Measurements from ENCODE around the gene CACUL1. TPM values are rescaled to one million over a fixed set of nuclear protein-coding genes. Genes with fewer than 3 reads are reported as not detected.
A peak's percentile ranks its signal among the peaks of the same experiment; 100 is the strongest.

The CACUL1 gene
- total and polyA plus RNA-seq, 2 experiments from 2014 or later, result 37.5 to 48.3 TPM

GRCh38 chr10:118771976-118772375 is 17.2 kb upstream of the CACUL1 start:
- 94% methylated on average over 3 of the region's 3 CpGs for WGBS (ENCODE audit: low lambda C conversion rate, missing lambda C conversion rate)
- H3K27me3 ChIP-seq, result no peaks in the 10 kb centered on the region
- H3K36me3 ChIP-seq (replicated peaks; ENCODE audit: insufficient read depth, low read depth), result no peaks in the 10 kb centered on the region
- H2AFZ ChIP-seq, result no peak overlapping the region
- peaks cover 3% of the 10 kb centered on the region for H3K4me1 ChIP-seq (ENCODE audit: insufficient read depth)
- no peaks in the 10 kb centered on the region for H4K20me1 ChIP-seq (ENCODE audit: insufficient read depth, poor library complexity, severe bottlenecking)
- H3K27ac ChIP-seq, result no peak overlapping the region
- no peaks in the 10 kb centered on the region for H3K9me3 ChIP-seq (ENCODE audit: low read depth)
- no peaks in the 10 kb centered on the region for H3K9me2 ChIP-seq (replicated peaks; ENCODE audit: insufficient read depth)
- H3K79me2 ChIP-seq, result no peaks in the 10 kb centered on the region
- TF ChIP-seq EZH2phosphoT487 (IDR thresholded peaks at IDR 0.05; ENCODE audit: low read depth, severe bottlenecking, unreplicated experiment) (no peak), CTCF (IDR thresholded peaks at IDR 0.05; ENCODE audit: poor library complexity) (no peak), EZH2 (IDR thresholded peaks at IDR 0.05; ENCODE audit: borderline replicate concordance) (no peak)
- no peak for DNase-seq (ENCODE audit: low spot score)
- no peak overlapping the region for H3K4me2 ChIP-seq
- no peak overlapping the region for H3K4me3 ChIP-seq

- Histone ChIP-seq H3K27me3 (no peaks in the 10 kb centered on the region), H3K9me3 (ENCODE audit: low read depth) (no peaks in the 10 kb centered on the region), H4K20me1 (ENCODE audit: insufficient read depth, poor library complexity, severe bottlenecking) (no peaks in the 10 kb centered on the region), H2AFZ (no peak overlapping the region), H3K36me3 (replicated peaks; ENCODE audit: insufficient read depth, low read depth) (no peaks in the 10 kb centered on the region), H3K4me3 (no peak overlapping the region), H3K79me2 (no peaks in the 10 kb centered on the region), H3K4me2 (no peak overlapping the region), H3K4me1 (ENCODE audit: insufficient read depth) (peaks cover 3% of the 10 kb centered on the region), H3K9me2 (replicated peaks; ENCODE audit: insufficient read depth) (no peaks in the 10 kb centered on the region), H3K27ac (peak overlapping the region; percentile 79)
- WGBS (ENCODE audit: low lambda C conversion rate, missing lambda C conversion rate), result 93% methylated on average over 9 of the region's 9 CpGs
- TF ChIP-seq CTCF (IDR thresholded peaks at IDR 0.05; ENCODE audit: poor library complexity), result no peak
- TF ChIP-seq EZH2 (IDR thresholded peaks at IDR 0.05; ENCODE audit: borderline replicate concordance), result no peak
- TF ChIP-seq EZH2phosphoT487 (IDR thresholded peaks at IDR 0.05; ENCODE audit: low read depth, severe bottlenecking, unreplicated experiment), result no peak
- DNase-seq (ENCODE audit: low spot score), result no peak
These were observed 15.3 kb upstream of the CACUL1 start for GRCh38 chr10:118769898-118770600.

- no peaks in the 10 kb centered on the region for H3K36me3 ChIP-seq (replicated peaks; ENCODE audit: insufficient read depth, low read depth)
- no peaks in the 10 kb centered on the region for H3K9me3 ChIP-seq (ENCODE audit: low read depth)
- no peak overlapping the region for H2AFZ ChIP-seq
- no peak overlapping the region for H3K4me2 ChIP-seq
- H3K27me3 ChIP-seq, result no peaks in the 10 kb centered on the region
- no peaks in the 10 kb centered on the region for H3K79me2 ChIP-seq
- DNase-seq (ENCODE audit: low spot score), result no peak
- H3K4me3 ChIP-seq, result no peak overlapping the region
- H3K9me2 ChIP-seq (replicated peaks; ENCODE audit: insufficient read depth), result no peaks in the 10 kb centered on the region
- H3K4me1 ChIP-seq (ENCODE audit: insufficient read depth), result peaks cover 3% of the 10 kb centered on the region
- WGBS (ENCODE audit: low lambda C conversion rate, missing lambda C conversion rate), result 87% methylated on average over 6 of the region's 6 CpGs
- peak overlapping the region; percentile 91 for H3K27ac ChIP-seq
- H4K20me1 ChIP-seq (ENCODE audit: insufficient read depth, poor library complexity, severe bottlenecking), result no peaks in the 10 kb centered on the region
- TF ChIP-seq EZH2 (IDR thresholded peaks at IDR 0.05; ENCODE audit: borderline replicate concordance) (no peak), CTCF (IDR thresholded peaks at IDR 0.05; ENCODE audit: poor library complexity) (no peak), EZH2phosphoT487 (IDR thresholded peaks at IDR 0.05; ENCODE audit: low read depth, severe bottlenecking, unreplicated experiment) (no peak)
These were observed 13.5 kb upstream of the CACUL1 start for GRCh38 chr10:118768041-118768919.

Measured in hepatocyte (in vitro differentiated cells).